Measurements from ENCODE around the gene PCSK1N. TPM values are rescaled to one million over a fixed set of nuclear protein-coding genes. Genes with fewer than 3 reads are reported as not detected.

PCSK1N gene
- total and polyA plus RNA-seq, 9 of the 15 experiments (the other 6 are each of a cell fraction or from before 2014, with no cell fraction given), result 0.07 to 0.55 (median 0.54) TPM; not detected in 6

GRCh38 chrX:48785540-48786214 lies 49.7 kb downstream of the PCSK1N start (continued):
- no peak for TF ChIP-seq ZNF609 (CRISPR knock-in tag; IDR thresholded peaks at IDR 0.05; ENCODE audit: borderline replicate concordance)
- TF ChIP-seq THRA (IDR thresholded peaks at IDR 0.05), result no peak
- no peak for TF ChIP-seq FOXP1 (CRISPR knock-in tag; IDR thresholded peaks at IDR 0.05)
- no peak; the same call in 1 of the 2 replicates for TF ChIP-seq VEZF1 (CRISPR knock-in tag; IDR thresholded peaks at IDR 0.05)
- no peak for TF ChIP-seq HNRNPK (IDR thresholded peaks at IDR 0.05; ENCODE audit: low read depth, low read length, poor library complexity, severe bottlenecking)
- TF ChIP-seq PATZ1 (CRISPR knock-in tag; IDR thresholded peaks at IDR 0.05; ENCODE audit: borderline replicate concordance), result no peak
- TF ChIP-seq DNMT1 (IDR thresholded peaks at IDR 0.05), result no peak; the same call in 1 of the 2 replicates
- TF ChIP-seq MXI1 (IDR thresholded peaks at IDR 0.05; ENCODE audit: low read depth, low read length), result no peak
- TF ChIP-seq ATF3 (IDR thresholded peaks at IDR 0.05), result no peak; the same call in 1 of the 2 replicates
- no peak for TF ChIP-seq ATF3 (CRISPR knock-in tag; conservative IDR thresholded peaks at IDR 0.05)
- TF ChIP-seq MEF2D (tag; conservative IDR thresholded peaks at IDR 0.05; ENCODE audit: low read depth), result peak; percentile 48; the same call in 1 of the 2 replicates
- no peak; the same call in 1 of the 2 replicates for TF ChIP-seq MTA3 (IDR thresholded peaks at IDR 0.05; ENCODE audit: borderline replicate concordance)
- TF ChIP-seq ZNF354B (CRISPR knock-in tag; IDR thresholded peaks at IDR 0.05), result no peak

All from K562 (cell line).